ENCODE measurements around the gene FFAR3. TPM values are rescaled to one million over a fixed set of nuclear protein-coding genes. Genes with fewer than 3 reads are reported as not detected.

Gene FFAR3
- polyA plus RNA-seq, 1 donor (not counting 4 experiments of a cell fraction or from before 2014, with no cell fraction given) = not detected

- FAIRE-seq = no peak
Observed at GRCh38 chr19:35409191-35409590, 50.9 kb downstream of the FFAR3 start.

More at GRCh38 chr19:35409191-35409590, 50.9 kb downstream of the FFAR3 start:
- TF ChIP-seq EZH2 (IDR thresholded peaks at IDR 0.05; ENCODE audit: low read length) (no peak), CTCF (optimal IDR thresholded peaks at IDR 0.05 in 1 of 3, IDR thresholded peaks at IDR 0.05 in 1 of 3, conservative IDR thresholded peaks at IDR 0.05 in 1 of 3; ENCODE audit: extremely low read depth in 1 of 3, insufficient read depth in 2 of 3, low read length in 3 of 3) (no peak)
- H3K27me3 ChIP-seq (ENCODE audit: control insufficient read depth, extremely low read depth, insufficient read depth, low read length) = no peaks in the 10 kb centered on the region
- H3K9ac ChIP-seq (ENCODE audit: control insufficient read depth, extremely low read depth, insufficient read depth, low read length) = no peak overlapping the region
- no peak overlapping the region for H3K4me3 ChIP-seq (ENCODE audit: control insufficient read depth in 2 of 3, extremely low read depth in 1 of 3, insufficient read depth in 2 of 3, low read depth in 1 of 3, low read length in 3 of 3)
- H3K27ac ChIP-seq (ENCODE audit: control insufficient read depth, insufficient read depth, low read length) = no peak overlapping the region
- DNase-seq (ENCODE audit: low read depth, low spot score) = no peak
- H3K4me2 ChIP-seq (ENCODE audit: control insufficient read depth, extremely low read depth, insufficient read depth, low read depth, low read length) = no peak overlapping the region
- H3K36me3 ChIP-seq (ENCODE audit: control insufficient read depth in 2 of 2, extremely low read depth in 1 of 2, insufficient read depth in 2 of 2, low read length in 2 of 2) = no peaks in the 10 kb centered on the region
- peaks cover 12% of the 10 kb centered on the region for H3K4me1 ChIP-seq (ENCODE audit: control insufficient read depth, extremely low read depth, insufficient read depth, low read length)
- H3K79me2 ChIP-seq (ENCODE audit: control insufficient read depth, insufficient read depth, low read length) = no peaks in the 10 kb centered on the region
- H4K20me1 ChIP-seq (ENCODE audit: control insufficient read depth, extremely low read depth, insufficient read depth, low read length) = no peaks in the 10 kb centered on the region
- H3K9me3 ChIP-seq (ENCODE audit: control insufficient read depth, low read depth, low read length) = no peaks in the 10 kb centered on the region
- H3K9me1 ChIP-seq (ENCODE audit: control insufficient read depth, extremely low read depth, insufficient read depth, low read length) = no peaks in the 10 kb centered on the region
- H2AFZ ChIP-seq (ENCODE audit: control insufficient read depth, low read length) = no peak overlapping the region
- dilution Hi-C loops (cut with MboI; ENCODE audit: extremely low pct_ligation_motif_present, low sequenced_read_pairs) = no loop called here

Other genes starting within 250 kb of the FFAR3 start
- 563 to 2,415 TPM (median 851 TPM) in 3 replicates for gene FXYD3, start 242.6 kb upstream of the FFAR3 start, polyA plus RNA-seq
- gene LGI4, start 223.4 kb upstream of the FFAR3 start, polyA plus RNA-seq = 0.01 to 0.14 TPM (median 0.10 TPM) in 3 replicates
- 0.14 to 0.23 TPM (median 0.19 TPM) in 3 replicates for gene FXYD1, start 219.6 kb upstream of the FFAR3 start, polyA plus RNA-seq
- 0.36 TPM in 1 of 3 replicates, not detected in the others for gene FXYD7, start 215.2 kb upstream of the FFAR3 start, polyA plus RNA-seq
- 82.5 to 457 TPM (median 122 TPM) in 3 replicates for gene FXYD5, start 203.7 kb upstream of the FFAR3 start, polyA plus RNA-seq
- gene FAM187B, start 129.7 kb upstream of the FFAR3 start, polyA plus RNA-seq = not detected in 3 replicates
- gene LSR, start 109.5 kb upstream of the FFAR3 start, polyA plus RNA-seq = 51.3 to 101 TPM (median 79.2 TPM) in 3 replicates
- 51.2 to 82.7 TPM (median 53.8 TPM) in 3 replicates for gene USF2, start 89.5 kb upstream of the FFAR3 start, polyA plus RNA-seq
- gene HAMP, start 75.9 kb upstream of the FFAR3 start, polyA plus RNA-seq = not detected in 3 replicates
- not detected in 3 replicates for gene MAG, start 66.3 kb upstream of the FFAR3 start, polyA plus RNA-seq
- 0.06 to 0.42 TPM (median 0.26 TPM) in 3 replicates for gene CD22, start 29.3 kb upstream of the FFAR3 start, polyA plus RNA-seq
- gene FFAR1, start 10.6 kb upstream of the FFAR3 start, polyA plus RNA-seq = not detected in 3 replicates
- not detected in 3 replicates for gene GPR42, start 12.6 kb downstream of the FFAR3 start, polyA plus RNA-seq
- gene FFAR2, start 89.8 kb downstream of the FFAR3 start, polyA plus RNA-seq = not detected in 3 replicates
- 53.5 to 188 TPM (median 85.4 TPM) in 3 replicates for gene KRTDAP, start 132.0 kb downstream of the FFAR3 start, polyA plus RNA-seq
- 235 to 251 TPM (median 238 TPM) in 3 replicates for gene DMKN, start 155.2 kb downstream of the FFAR3 start, polyA plus RNA-seq
- gene SBSN, start 169.9 kb downstream of the FFAR3 start, polyA plus RNA-seq = 28.8 to 59.0 TPM (median 49.0 TPM) in 3 replicates
- 0.08 TPM in 1 of 3 replicates, not detected in the others for gene GAPDHS, start 175.0 kb downstream of the FFAR3 start, polyA plus RNA-seq
- 130 to 206 TPM (median 134 TPM) in 3 replicates for gene TMEM147, start 187.2 kb downstream of the FFAR3 start, polyA plus RNA-seq
- not detected in 3 replicates for gene ATP4A, start 205.2 kb downstream of the FFAR3 start, polyA plus RNA-seq
- not detected in 3 replicates for gene PMIS2, start 227.7 kb downstream of the FFAR3 start, polyA plus RNA-seq